NCI-H146 (cell line): ENCODE results near the gene FAM78A.
"Not testable (repeated sequence)": the region's sequence is repeated elsewhere in the genome, so short reads cannot be mapped to it uniquely, and the experiment has no call there.

Experiments
- DNase-seq: peaks from one replicate; lab custom pipeline; 2025; lab: John Stamatoyannopoulos, UW

Gene FAM78A

GRCh38 chr9:131236761-131237160 is 39.5 kb downstream of the FAM78A start:
- no peak for DNase-seq

GRCh38 chr9:131236161-131236560 is 40.1 kb downstream of the FAM78A start:
- DNase-seq: no peak

GRCh38 chr9:131235480-131235851 is 40.8 kb downstream of the FAM78A start:
- no peak for DNase-seq

GRCh38 chr9:131234799-131235479 is 41.4 kb downstream of the FAM78A start:
- no peak for DNase-seq

- DNase-seq: no peak
These were observed 42.3 kb downstream of the FAM78A start for GRCh38 chr9:131233995-131234394.

- DNase-seq: no peak
These were observed 42.8 kb downstream of the FAM78A start for GRCh38 chr9:131233556-131233955.

- no peak for DNase-seq
These were observed 47.3 kb downstream of the FAM78A start for GRCh38 chr9:131228988-131229387.

- no peak for DNase-seq
These were observed 48.3 kb downstream of the FAM78A start for GRCh38 chr9:131227959-131228460.

- no peak for DNase-seq
These were observed 49.0 kb downstream of the FAM78A start for GRCh38 chr9:131227112-131227958.

- no peak for DNase-seq
These were observed 50.1 kb downstream of the FAM78A start for GRCh38 chr9:131226226-131226625.

GRCh38 chr9:131222460-131222859 is 53.9 kb downstream of the FAM78A start:
- no peak for DNase-seq

- DNase-seq: no peak
These were observed 55.8 kb downstream of the FAM78A start for GRCh38 chr9:131220485-131220884.

- no peak for DNase-seq
These were observed 57.9 kb downstream of the FAM78A start for GRCh38 chr9:131218370-131218769.

- DNase-seq: no peak
These were observed 58.8 kb downstream of the FAM78A start for GRCh38 chr9:131217331-131218031.

- no peak for DNase-seq
These were observed 59.5 kb downstream of the FAM78A start for GRCh38 chr9:131216806-131217205.

GRCh38 chr9:131214876-131215275 is 61.4 kb downstream of the FAM78A start:
- no peak for DNase-seq

GRCh38 chr9:131214286-131214856 is 61.9 kb downstream of the FAM78A start:
- DNase-seq: no peak

- not testable (repeated sequence) for DNase-seq
These were observed 64.4 kb downstream of the FAM78A start for GRCh38 chr9:131211920-131212319.
